Adrenal gland (tissue), 12 donors: ENCODE data around the gene ATXN10. TPM values are rescaled to one million over a fixed set of nuclear protein-coding genes. Genes with fewer than 3 reads are reported as not detected.
"Not testable (repeated sequence)": the region's sequence is repeated elsewhere in the genome, so short reads cannot be mapped to it uniquely, and the experiment has no call there.

Experiments
- DNase-seq, 7 donors: peaks; one replicate each; pipeline ENCODE4 v3.0.0-alpha.2; 2019 to 2020
- H3K27ac ChIP-seq, 5 donors: fragments of 200-600 bp; sonication (generic) in 4 of 5; 1 replicate in 3 of 5; 2 replicates in 2 of 5; pipeline versions ENCODE4 v1.5.1 to v1.8.0; 2016 to 2020; ENCODE audit warnings: mild to moderate bottlenecking in 1 of 5
- H3K27me3 ChIP-seq: fragments of 200-600 bp; 2 replicates; pipeline ENCODE4 v1.8.0; 2021
- H3K36me3 ChIP-seq, 2 donors: fragments of 200-600 bp; replicated peaks in 1 of 2; 1 replicate in 1 of 2; 2 replicates in 1 of 2; pipeline versions ENCODE4 v1.5.1 to v1.8.0; 2018 to 2022
- H3K4me1 ChIP-seq, 2 donors: fragments of 200-600 bp; replicated peaks in 1 of 2; 1 replicate in 1 of 2; 2 replicates in 1 of 2; pipeline versions ENCODE4 v1.5.1 to v1.8.0; 2018 to 2021
- H3K4me3 ChIP-seq, 4 donors: fragments of 200-600 bp; sonication (generic) in 3 of 4; one replicate each; pipeline ENCODE4 v1.5.1; 2016 to 2018
- H3K9me3 ChIP-seq, 3 donors: fragments of 200-600 bp; sonication (generic) in 1 of 3; replicated peaks in 1 of 3; 1 replicate in 2 of 3; 2 replicates in 1 of 3; pipeline versions ENCODE4 v1.5.1 to v1.8.0; 2016 to 2021
- CTCF ChIP-seq, 6 experiments: fragments of 450-650 bp in 4 of 6; fragments of 200-600 bp in 2 of 6; sonication (generic) in 1 of 6; IDR thresholded peaks; 1 replicate in 5 of 6; 2 replicates in 1 of 6; pipeline versions ENCODE4 v1.5.1 to v1.8.0; 2016 to 2021; ENCODE audit warnings: antibody characterized with exemption in 6 of 6, mild to moderate bottlenecking in 2 of 6, moderate library complexity in 1 of 6
- POLR2A ChIP-seq, 2 donors: fragments of 450-650 bp; IDR thresholded peaks; one replicate each; pipeline ENCODE4 v1.6.1; 2017; ENCODE audit warnings: antibody characterized with exemption in 2 of 2, mild to moderate bottlenecking in 2 of 2, moderate library complexity in 1 of 2
- WGBS, 4 donors: extraction: QIAGEN DNeasy Blood & Tissue Kit in 2 of 4; methylation state at CpG; one replicate each; pipeline versions ENCODE4 v1.1.5 to v1.1.7; 2013 to 2017; 5-methylcytosine and 5-hydroxymethylcytosine counted together
- intact Hi-C, 2 donors: fragments of 100-400 bp; cut with DNase I; formaldehyde crosslinking; loops; one replicate each; pipeline versions ENCODE4 v1.14.1 to v1.15.0; 2022 to 2023
- polyA plus RNA-seq, 3 donors: library from polyadenylated mRNA; stranded (reverse); fragments of 200-250 nt in 2 of 3; fragments of 350-450 nt in 1 of 3; fragmentation: Illumina TruSeq in 1 of 3; extraction: RNeasy Lipid Tissue Mini Kit (QIAGEN cat#74804) in 1 of 3; gene quantifications; one replicate each; pipeline ENCODE4 v1.2.3, GENCODE V29; 2013 to 2014
- total RNA-seq, 9 donors: library from RNA; depleted of rRNA in 4 of 9; stranded (reverse); fragments of >200 nt in 4 of 9; fragments of 120-200 nt in 1 of 9; fragmentation: NEBNext Ultra II Directional in 1 of 9; extraction: Animal tissue kit (Norgen Biotek cat#: 25700) in 1 of 9; gene quantifications; one replicate each; pipeline versions ENCODE4 v1.1.0 to v1.2.4, GENCODE V29; 2013 to 2023
- donor health status: healthy with polysubstance abuse.
- donor health status: Bipolar disorder and iron deficiency.
- donor health status: DM: yes; HTN: yes; CAD: no.
- donor health status: DM: no; HTN: no; CAD: no.
- donor health status: DM: no; HTN: no; CAD: no.
- donor health status: DM: yes; HTN: yes; CAD: no.

ATXN10 gene
- total and polyA plus RNA-seq, 12 donors = 21.2 to 306 (median 165) TPM

- 69 to 75% (median 72%) methylated on average over 4 of the region's 4 CpGs for WGBS, 4 donors
Measured at GRCh38 chr22:45682064-45682463, 10.4 kb downstream of the ATXN10 start.

GRCh38 chr22:45682773-45683172 is 11.1 kb downstream of the ATXN10 start:
- H3K27ac ChIP-seq = peak overlapping the region in 2 of 5 donors; percentile 24 to 42
- H3K9me3 ChIP-seq, H3K36me3 ChIP-seq, H3K27me3 ChIP-seq, intact Hi-C loops, H3K4me3 ChIP-seq, DNase-seq: not testable (repeated sequence)
- 94 to 97% (median 95%) methylated on average over 5 of the region's 5 CpGs for WGBS, 4 donors
- H3K4me1 ChIP-seq = peaks cover 30 to 71% of the 10 kb centered on the region in 2 donors

More at GRCh38 chr22:45682064-45682463, 10.4 kb downstream of the ATXN10 start:
- Histone ChIP-seq H3K4me3 (no peak overlapping the region), H3K4me1 (peaks cover 28 to 69% of the 10 kb centered on the region in 2 donors), H3K27me3 (no peaks in the 10 kb centered on the region), H3K27ac (no peak overlapping the region), H3K9me3 (no peaks in the 10 kb centered on the region), H3K36me3 (no peaks in the 10 kb centered on the region)
- DNase-seq = no peak
- no peak for TF ChIP-seq CTCF (IDR thresholded peaks at IDR 0.05)
- no peak for TF ChIP-seq POLR2A (IDR thresholded peaks at IDR 0.05)
- intact Hi-C loops = no loop called here

GRCh38 chr22:45683248-45683647 is 11.6 kb downstream of the ATXN10 start:
- no peaks in the 10 kb centered on the region for H3K27me3 ChIP-seq
- no peak for TF ChIP-seq CTCF (IDR thresholded peaks at IDR 0.05)
- TF ChIP-seq POLR2A (IDR thresholded peaks at IDR 0.05) = no peak
- intact Hi-C loops = no loop called here
- DNase-seq = peak in 3 of 7 donors; percentile 19 to 26 (median 20)
- WGBS, 4 donors = 81 to 89% (median 83%) methylated on average over 6 of the region's 6 CpGs
- H3K4me3 ChIP-seq = no peak overlapping the region
- peak overlapping the region in 3 of 5 donors; percentile 3 to 42 (median 24) for H3K27ac ChIP-seq
- H3K9me3 ChIP-seq = no peaks in the 10 kb centered on the region
- peaks cover 34 to 76% of the 10 kb centered on the region in 2 donors for H3K4me1 ChIP-seq
- no peaks in the 10 kb centered on the region for H3K36me3 ChIP-seq

- 54 to 70% (median 64%) methylated on average over 2 of the region's 2 CpGs for WGBS, 4 donors
- H3K36me3 ChIP-seq = no peaks in the 10 kb centered on the region
- H3K4me1 ChIP-seq = peaks cover 38 to 80% of the 10 kb centered on the region in 2 donors
- no peaks in the 10 kb centered on the region for H3K9me3 ChIP-seq
- peak overlapping the region in 3 of 5 donors; percentile 3 to 30 (median 24) for H3K27ac ChIP-seq
- DNase-seq = peak in 3 of 7 donors; percentile 21 to 37 (median 32)
- no peaks in the 10 kb centered on the region for H3K27me3 ChIP-seq
- intact Hi-C loops = no loop called here
- no peak for TF ChIP-seq POLR2A (IDR thresholded peaks at IDR 0.05)
- TF ChIP-seq CTCF (IDR thresholded peaks at IDR 0.05) = no peak
- no peak overlapping the region for H3K4me3 ChIP-seq
Measured at GRCh38 chr22:45683680-45684079, 12.0 kb downstream of the ATXN10 start.

- intact Hi-C loops = no loop called here
- Histone ChIP-seq H3K27me3 (no peaks in the 10 kb centered on the region), H3K4me3 (no peak overlapping the region), H3K27ac (peak overlapping the region in 2 of 5 donors; percentile 24 to 30), H3K36me3 (no peaks in the 10 kb centered on the region), H3K9me3 (no peaks in the 10 kb centered on the region), H3K4me1 (peaks cover 40 to 81% of the 10 kb centered on the region in 2 donors)
- 69 to 82% (median 73%) methylated on average over 4 of the region's 4 CpGs for WGBS, 4 donors
- TF ChIP-seq CTCF (IDR thresholded peaks at IDR 0.05) = no peak
- TF ChIP-seq POLR2A (IDR thresholded peaks at IDR 0.05) = no peak
- DNase-seq = peak in 1 of 7 donors; percentile 12
Measured at GRCh38 chr22:45684169-45684568, 12.5 kb downstream of the ATXN10 start.
